NCI-H1436 treated with DMSO at 0.1 percent for 48 hours (cell line): ENCODE measurements around the gene DGKB.

Experiments
- DNase-seq: peaks from one replicate; lab custom pipeline; 2025; lab: John Stamatoyannopoulos, UW

DGKB gene

DNA sequence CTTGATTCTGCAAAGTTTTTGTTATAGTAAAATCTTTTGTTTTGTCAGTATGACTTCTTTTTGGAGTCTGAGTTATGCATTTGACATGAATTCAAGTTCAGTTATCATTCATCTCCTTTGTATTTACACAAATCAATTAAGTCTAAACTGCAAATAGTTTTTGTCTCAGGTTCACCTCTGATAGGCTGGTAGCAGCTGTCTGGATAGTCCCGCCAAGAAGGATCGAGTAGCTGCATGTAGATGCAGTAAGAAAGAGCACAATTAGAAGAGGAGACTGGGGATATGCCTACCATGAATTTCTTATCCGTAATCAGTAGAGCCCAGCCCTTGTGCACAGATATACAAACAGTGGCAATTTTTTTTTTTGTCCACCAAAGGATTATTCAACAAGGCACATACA lies 520.6 kb downstream of the DGKB start:
- DNase-seq, result no peak

DNA sequence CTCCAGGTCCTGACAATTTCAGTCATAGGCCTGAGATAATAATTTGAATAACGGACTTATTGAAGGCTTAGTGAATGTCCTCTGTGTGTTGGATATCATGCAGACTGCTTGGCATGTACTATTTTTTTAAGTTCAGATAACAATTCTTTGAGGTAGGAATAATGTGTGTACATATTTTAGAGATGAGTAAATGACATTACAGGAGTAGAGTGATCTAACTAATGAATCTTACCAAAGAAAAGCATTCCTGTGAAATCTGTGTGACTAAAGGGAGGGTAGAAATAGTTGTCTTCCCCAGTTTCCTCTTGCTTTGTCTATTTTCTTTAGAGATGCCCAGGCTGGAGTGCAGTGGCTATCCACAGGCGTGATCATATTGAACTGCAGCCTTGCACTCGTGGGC lies 521.2 kb downstream of the DGKB start:
- DNase-seq, result no peak

DNA sequence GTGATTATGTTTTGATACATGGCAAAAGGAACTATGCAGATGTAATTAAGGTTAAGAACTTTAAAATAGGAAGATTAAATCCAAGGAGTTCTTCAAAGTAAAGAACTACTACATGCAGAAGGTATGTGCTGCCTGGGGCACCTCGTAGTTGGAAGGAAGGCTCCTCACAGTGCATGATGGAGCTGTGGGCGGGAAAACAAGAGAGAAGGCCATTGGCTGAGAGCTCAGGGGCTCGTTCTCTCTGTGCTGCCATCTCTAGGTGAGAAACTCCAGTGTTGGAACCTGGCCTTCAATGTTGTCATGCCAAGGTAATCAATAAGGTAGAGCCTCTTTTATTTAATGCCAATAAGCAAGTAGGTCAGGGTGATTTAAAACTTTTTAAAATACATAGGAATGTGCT lies 521.7 kb downstream of the DGKB start:
- no peak for DNase-seq

DNA sequence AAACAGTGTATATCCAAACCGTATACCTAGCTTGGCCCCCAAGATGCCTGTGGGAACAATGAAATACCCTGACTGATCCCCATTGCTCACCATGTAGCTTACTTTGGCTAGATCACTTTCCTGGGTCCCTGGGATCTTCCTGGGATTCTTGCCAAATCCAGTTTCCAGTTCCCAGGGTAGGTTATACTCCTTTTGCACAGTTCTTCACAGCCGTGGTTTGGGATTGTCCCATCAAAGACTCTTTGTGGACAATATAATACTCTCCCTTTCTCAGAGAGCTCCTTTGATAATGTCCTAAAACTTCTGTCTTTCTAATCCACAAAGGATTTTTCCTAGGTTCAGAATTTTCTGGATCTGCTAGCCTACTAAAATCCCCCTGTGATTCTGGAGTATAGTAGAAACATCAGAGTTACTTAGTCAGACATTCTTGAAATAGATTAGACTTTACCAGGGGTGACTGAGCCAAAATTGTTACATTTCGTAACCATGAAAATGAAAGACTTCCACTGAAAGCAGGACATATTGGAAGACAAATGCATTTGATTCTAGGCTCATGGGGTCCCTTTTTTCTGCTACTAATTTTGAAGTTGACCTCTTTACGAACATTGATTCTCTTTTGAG lies 524.8 kb downstream of the DGKB start:
- no peak for DNase-seq

DNA sequence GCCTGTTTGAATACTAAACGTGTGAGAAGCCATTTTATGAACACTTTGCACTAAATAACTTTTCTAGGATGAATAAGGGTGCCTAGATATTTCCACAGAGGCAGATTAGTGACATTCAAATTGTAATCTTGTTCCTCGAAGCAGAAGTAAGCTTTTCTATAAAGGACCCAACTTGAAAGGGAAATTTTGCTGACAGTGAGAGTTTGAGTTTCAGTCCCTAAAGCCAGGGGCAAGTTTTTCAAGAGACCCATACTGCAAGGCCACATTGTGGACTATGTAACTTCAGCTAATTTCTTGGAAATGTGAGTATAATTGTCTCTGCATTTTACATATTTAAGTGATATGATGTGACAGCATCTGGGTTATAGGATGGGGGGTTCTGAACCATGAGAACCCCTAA lies 525.8 kb downstream of the DGKB start:
- no peak for DNase-seq

DNA sequence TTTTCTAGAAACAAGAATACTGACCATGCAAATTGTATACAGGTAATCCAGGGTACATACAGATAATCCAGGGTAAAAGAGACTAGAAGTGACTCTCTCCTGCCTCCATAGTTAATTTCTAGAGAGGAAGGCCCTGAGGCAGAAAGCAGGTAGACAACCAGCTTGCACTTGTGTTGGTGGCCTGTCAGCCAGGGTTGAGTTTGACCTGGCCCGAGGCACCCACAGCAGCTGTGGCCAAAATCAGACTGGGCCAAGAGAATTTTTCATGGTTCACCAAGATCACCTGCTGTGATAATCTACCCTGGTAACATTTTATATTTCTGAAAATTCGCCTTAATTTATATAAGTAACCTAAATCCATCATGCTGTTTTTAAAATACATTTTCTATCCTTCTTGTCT lies 526.6 kb downstream of the DGKB start:
- DNase-seq, result no peak

DNA sequence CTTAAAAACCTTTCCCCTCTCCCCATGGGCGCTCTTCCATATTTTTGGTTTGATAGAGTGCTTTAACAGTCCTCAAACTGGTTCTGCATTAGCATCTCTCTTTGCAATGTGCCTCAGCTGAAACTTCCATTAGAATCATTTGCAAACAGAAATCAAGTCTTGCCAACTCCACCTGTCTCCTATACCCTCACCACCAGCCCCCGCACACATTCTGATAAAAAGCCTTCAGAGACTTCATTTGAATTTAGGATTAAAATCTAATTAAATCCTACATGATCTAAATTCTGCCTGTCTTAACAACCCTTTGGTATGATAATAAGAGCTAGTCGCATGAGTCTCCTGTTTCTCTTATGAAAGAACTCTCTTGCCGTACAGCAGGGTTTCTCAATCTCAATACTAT lies 528.2 kb downstream of the DGKB start:
- DNase-seq, result no peak

DNA sequence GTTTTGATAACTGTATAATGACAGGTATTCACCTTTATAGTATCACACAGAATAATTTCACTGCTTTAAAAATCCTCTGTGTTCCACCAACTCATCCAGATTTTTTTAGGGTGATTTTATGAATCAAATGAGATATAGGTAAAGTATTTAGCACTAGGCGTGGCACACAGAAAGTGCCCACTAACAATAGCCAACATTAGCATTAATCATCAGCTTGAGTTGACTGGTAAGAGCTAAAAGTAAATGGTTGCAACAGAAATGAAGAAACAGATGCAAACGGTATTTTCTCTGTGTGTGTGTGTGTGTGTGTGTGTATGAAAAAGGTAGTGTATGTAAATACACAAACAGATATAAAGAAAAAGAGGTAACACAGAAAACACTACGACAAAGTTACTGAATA lies 534.3 kb downstream of the DGKB start:
- no peak for DNase-seq

DNA sequence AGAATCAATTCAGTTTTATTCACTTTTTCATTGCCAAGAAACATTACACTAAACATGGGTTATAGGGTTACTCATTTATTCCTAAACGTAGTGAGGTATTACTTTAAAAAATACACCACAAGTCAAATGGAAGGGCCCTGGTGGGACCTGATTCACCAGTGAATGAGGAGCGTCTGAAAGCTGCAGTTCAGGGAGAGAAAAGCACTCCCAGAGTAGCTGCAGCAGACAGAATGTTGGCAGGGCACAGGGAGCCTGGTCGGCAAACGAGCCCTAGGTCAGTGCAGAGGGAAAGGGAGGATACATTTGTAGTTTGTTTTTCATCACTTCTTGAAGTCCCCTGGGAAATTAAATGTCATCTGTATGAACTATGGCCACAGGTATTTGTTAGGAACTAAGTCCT lies 551.4 kb downstream of the DGKB start:
- DNase-seq, result no peak

DNA sequence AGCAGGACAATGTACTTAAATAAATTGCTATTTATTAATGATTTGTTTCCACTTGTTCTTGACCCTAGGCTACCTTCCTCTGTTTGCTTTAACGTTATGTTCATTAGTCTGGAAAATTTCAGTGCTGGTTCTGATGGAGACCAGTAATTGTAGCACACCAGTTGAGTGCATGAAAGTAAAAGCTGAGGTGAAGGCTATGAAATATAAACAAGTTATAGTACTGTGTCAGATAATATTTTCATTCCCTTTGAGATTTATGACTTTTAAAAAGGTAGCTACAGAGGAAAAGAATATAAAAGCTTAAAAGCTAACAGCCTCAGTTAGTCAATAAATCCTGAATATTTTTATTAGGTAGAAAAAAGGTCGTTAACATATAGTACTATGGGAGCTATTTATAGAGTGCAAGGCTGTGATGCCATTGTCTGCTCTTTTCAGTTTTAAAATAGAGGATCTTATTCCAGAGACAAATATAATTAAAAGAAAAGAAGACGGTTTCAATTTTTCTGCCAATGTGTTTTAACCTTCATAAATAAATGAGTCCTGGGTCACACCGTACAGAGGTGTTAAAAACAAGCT lies 561.3 kb downstream of the DGKB start:
- DNase-seq, result no peak

DNA sequence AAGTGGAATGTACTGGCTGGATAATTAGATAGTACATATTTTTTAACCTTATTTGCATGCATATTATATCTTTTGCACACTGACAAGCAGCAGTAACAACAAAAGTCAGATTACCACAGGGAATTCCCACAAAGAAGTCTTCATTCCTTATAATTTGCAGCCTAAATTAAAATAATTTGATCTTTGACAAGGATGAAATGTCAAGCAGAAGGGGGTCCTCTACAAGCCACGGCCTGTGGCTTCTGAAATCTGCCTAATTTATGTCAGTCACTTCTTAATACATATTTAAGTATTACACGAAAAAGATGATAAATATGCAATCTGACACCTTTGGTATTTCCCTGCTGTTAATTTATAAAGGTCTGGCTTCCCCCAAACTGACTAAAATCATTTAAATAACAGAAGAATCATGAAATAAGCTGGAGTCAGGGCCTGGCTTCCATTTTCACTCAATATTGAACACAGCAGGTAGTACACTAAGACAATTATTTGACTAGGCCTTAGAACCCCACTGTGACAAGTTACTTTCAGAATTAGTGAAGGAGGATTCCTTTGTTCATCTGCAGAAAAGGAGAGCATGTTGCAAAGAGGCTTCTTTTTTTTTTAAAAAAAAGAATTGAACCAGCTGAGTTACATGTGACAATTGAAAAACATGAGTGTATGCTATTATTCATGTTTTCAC lies 562.0 kb downstream of the DGKB start:
- DNase-seq, result no peak

DNA sequence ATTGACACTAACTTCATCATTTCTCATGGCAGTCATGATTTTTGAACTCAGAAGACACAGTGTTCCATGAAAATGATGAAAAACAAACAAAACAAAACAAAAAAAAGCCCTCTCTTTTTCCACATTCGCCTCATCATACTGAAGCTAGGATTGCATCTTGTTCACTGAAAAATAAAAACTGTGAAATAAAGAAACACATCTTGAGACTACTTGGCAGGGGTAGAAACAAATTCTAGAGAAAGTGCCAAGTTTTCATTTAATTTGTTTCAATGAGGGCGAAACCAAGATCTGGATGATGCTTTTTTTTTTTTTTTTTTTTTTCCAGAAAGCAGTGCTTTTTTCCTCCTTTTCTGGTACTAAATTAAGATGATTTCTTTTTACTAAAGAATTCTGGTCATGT lies 562.7 kb downstream of the DGKB start:
- DNase-seq, result no peak

DNA sequence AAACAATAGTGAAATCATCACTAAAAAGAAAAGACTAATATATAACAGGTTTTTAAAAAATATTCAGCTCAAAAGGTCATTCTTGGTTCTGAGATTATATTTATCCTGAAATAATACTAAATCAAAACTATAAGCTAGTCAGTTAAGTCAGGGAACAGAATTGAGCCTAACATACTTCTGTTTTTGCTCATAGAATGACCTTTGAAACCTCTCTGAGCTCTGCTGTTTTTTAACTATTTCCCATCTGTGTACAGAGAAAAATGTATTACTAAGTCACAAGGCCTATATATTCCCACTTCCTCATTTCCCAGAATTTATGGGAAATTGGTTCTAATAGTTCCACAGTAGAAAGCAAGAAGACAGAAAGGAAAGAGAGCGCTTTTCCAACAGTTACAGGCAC lies 566.3 kb downstream of the DGKB start:
- DNase-seq, result no peak

DNA sequence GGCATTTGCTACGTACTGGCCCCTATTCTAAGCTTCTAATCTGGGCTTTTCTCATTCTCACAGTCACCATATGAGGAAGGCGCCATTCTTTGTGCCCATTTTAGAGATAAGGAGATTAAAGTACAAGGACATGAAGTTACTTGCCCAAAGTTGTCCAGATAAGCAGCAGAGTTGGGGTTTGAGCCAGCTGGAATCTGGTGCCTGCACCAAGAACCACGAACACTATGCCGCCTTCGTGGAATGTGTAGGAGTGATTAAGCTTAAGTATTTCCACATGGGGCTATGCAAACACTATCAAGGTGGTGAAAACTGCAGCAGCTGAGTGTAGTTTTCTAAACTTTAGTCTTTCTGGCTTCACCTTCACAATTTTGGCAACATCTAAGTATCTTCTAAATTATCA lies 570.4 kb downstream of the DGKB start:
- no peak for DNase-seq

DNA sequence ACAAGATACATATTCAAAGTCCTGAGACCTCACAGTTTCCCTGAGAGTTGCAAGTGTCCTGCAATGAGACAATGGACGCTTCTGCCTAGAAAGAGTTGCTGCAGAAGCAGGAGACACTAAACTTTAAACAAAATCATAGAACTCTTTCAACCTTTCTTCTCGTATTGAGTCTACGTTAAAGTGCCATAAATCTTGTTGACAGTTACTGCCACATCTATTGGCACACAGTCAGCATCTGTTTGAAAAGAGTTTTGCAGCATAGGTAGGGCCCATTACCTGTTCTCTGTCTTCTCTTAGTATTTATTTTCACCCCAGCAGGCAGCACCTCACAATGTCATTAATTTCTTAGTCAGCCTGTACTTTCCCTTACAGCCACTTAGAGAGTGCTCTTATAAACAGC lies 577.8 kb downstream of the DGKB start:
- no peak for DNase-seq

DNA sequence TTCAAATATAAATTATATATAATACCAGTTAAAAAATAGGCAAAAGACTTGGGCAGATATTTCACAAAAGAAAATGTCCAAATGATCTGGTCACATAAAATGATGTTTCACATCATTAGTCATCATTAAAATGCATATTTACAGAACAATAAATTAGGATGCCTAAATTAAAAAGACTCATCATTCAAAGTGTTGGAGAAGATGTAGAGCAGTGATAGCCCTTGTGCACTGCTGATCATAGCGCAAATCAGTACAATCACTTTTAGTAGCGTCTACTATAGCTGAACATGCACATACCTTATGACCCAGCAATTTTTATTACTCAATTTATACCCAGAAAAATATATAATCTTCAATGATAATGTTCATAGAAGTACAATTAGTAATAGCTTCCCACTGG lies 579.8 kb downstream of the DGKB start:
- no peak for DNase-seq

DNA sequence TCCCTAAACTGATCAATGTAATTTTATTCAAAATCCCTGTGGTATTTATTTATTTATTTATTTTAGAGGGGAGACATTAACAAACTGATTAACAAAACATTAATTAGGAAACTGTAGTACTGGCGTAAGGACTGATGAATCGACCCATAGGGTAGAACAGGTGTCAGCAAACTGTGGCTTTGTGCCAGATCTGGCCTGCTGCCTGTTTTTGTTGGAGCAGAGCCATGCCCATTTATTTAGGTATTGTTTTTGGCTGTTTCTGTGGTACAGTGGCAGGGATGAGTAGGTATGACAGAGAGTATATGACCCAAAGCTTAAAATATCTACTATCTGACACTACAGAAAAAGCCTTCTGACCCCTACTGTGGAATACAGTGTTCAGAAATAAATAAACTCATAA lies 580.6 kb downstream of the DGKB start:
- DNase-seq, result no peak

DNA sequence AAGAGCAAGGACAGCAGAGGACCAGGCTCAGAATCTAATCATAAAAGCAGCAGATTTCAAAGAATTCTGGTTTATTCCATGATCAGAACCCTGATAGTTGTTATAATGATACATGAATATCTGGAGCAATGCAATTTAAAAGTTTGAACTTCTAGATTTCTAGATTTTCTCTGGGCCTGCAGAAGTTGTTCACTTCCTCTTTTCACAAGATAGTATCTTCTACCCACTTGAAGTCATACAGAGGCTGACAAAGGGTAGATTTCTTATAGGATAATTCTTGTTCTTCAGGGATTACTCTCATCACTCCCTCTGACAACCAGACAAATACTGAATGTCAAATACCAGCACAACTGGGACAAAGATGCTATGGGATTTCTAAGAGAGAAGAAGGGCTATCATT lies 593.1 kb downstream of the DGKB start:
- no peak for DNase-seq

DNA sequence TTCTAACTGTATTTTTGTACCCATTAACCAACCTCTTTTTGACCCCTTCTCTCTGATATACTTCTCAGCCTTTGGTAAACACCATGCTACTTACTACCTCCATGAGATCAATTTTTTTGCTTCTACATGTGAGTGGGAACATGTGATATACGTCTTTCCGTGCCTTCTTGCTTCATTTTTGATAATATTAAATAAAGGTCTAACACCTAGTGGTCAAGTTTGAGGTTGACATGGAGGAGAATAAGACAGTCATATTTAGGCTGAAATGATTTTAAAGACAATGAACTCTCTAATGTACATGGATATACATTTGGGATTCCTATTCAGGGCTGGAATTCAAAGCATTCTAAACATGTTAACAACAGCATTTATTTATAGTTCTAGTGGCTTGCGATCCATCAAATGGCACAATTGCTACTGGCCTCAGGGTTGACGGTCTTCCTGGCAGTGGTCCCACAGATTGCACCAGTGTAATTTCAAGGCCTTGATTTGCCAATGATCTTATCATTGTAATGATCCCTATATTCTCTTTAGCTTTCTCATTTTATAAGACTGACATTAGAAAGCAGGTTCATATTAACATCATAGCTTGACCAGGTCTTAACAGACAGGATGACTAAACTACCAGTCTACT lies 597.2 kb downstream of the DGKB start:
- no peak for DNase-seq

DNA sequence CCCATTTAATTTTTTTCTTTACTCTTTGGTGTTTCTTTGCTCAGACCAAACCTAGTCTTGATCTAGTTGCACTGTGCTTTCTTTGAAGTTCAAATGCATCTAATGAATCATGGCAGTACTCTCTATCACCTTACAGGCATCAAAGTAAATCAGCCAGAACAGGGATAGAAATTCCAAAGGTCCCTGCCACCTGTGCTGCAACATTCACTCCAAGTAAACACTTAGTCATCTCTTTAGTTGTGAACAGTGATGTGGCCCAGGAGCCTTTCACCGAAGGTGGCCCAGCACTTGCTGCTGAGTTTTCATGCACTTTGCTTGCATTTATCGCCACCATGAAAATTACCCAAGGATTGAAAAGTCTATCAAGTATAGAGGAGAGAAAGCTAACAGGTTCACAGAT lies 599.0 kb downstream of the DGKB start:
- no peak for DNase-seq

DNA sequence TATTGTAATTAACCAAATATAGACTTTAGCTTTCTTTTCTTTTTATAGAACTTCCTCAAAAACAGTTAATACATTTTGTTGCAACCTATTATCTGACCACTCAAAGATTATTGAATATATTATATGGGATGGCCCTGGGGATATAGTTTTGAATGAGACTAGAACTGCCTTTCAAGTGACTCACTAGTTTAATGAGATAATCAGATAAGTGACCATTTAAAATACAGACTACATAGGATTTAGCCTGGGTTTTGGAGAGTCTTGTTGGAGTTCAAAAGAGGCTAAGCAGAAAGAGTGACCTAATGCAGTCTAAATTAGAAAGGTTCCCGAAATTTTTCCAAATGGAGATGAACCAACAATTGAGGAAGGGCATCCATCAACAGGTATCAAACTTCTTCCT lies 607.9 kb downstream of the DGKB start:
- DNase-seq, result no peak

DNA sequence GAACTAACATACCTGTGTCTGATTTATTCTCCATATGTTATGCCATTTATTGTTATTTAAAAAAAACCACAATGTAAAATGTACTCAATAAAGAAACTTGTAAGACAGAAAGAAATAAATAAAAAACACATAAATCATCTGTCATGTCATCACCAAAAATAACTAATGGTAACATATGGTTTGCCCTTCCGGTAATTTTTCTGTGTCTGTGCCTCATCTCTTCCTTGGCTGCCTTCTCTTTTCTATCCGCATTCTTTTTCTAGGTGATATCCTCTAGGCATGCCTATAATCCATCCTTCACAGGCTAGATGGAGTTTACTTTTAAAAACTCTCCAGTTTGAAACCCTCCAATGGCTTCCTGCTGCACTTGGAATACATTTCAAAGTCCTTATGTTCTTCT lies 609.1 kb downstream of the DGKB start:
- no peak for DNase-seq

DNA sequence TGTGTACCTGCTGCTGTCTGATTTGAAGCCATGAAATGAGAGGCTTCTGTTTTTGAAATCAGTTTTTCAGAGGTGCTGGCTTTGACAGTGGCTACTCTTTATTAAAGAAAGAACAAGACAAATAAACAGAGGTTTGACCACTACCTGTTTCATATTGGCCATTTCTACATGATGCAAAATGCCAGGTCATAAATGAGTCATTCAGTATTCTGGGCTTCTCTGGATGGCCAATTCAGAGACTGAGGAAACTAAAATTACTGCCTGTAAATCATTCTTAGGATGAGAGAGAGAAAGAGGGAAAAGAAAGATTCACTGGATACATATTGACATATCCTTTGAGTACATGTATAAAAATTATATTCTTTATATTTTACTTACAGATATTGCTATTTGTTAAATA lies 609.8 kb downstream of the DGKB start:
- DNase-seq, result no peak

DNA sequence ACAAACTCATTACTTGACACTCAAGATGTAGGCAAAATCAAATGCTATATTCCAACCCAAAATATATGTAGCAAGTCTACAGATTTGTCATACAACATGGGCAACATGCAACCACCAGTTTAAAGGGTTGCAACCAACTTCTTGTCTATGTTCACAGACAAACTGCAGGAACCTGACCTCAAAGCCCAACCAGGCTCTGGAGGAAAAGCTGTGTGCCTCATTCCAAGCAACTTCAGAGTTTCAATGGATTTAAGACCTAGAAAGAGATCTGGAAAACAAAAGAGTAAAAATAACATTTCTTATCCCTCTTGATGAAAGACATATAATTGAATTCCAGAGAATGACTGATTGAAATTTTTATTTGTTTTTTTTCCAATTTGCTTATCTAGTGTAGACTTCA lies 612.6 kb downstream of the DGKB start:
- no peak for DNase-seq
